ENCODE results near the gene CHMP4A.

DNA sequence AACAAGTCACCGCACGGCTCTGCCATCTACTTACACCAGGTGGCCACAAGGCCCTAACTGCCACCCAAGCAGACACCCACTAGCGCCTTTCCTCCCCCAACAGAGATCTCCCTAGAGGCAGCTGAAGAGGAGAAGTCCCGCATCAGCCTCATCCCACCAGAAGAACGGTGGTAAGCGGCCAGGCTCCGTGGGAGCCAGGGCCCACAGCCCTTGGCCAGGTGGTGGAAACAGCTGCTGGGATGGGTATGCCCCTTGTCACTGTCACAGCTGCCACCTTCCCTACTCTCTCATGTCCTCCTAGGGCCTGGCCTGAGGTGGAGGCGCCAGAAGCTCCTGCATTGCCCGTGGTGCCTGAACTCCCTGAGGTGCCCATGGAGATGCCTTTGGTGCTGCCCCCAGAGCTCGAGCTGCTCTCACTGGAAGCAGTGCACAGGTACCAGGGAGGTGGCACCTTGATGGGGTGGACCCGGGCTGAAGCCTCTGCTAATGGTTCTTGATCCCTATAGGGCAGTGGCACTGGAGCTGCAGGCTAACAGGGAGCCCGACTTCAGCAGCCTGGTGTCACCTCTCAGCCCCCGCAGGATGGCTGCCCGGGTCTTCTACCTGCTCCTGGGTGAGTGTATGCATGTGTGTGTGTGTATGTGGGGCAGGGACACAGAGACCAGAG lies 33.9 kb downstream of the CHMP4A start:
- TF ChIP-seq, protein P1, sequence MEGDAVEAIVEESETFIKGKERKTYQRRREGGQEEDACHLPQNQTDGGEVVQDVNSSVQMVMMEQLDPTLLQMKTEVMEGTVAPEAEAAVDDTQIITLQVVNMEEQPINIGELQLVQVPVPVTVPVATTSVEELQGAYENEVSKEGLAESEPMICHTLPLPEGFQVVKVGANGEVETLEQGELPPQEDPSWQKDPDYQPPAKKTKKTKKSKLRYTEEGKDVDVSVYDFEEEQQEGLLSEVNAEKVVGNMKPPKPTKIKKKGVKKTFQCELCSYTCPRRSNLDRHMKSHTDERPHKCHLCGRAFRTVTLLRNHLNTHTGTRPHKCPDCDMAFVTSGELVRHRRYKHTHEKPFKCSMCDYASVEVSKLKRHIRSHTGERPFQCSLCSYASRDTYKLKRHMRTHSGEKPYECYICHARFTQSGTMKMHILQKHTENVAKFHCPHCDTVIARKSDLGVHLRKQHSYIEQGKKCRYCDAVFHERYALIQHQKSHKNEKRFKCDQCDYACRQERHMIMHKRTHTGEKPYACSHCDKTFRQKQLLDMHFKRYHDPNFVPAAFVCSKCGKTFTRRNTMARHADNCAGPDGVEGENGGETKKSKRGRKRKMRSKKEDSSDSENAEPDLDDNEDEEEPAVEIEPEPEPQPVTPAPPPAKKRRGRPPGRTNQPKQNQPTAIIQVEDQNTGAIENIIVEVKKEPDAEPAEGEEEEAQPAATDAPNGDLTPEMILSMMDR (conservative IDR thresholded peaks at IDR 0.05), result no peak
- TF ChIP-seq EZH2 (IDR thresholded peaks at IDR 0.05; ENCODE audit: low read depth), result no peak
